ENCODE results near the gene CNPY1. TPM values are rescaled to one million over a fixed set of nuclear protein-coding genes. Genes with fewer than 3 reads are reported as not detected.

CNPY1 gene
- total and polyA plus RNA-seq, 4 donors, result not detected

DNA sequence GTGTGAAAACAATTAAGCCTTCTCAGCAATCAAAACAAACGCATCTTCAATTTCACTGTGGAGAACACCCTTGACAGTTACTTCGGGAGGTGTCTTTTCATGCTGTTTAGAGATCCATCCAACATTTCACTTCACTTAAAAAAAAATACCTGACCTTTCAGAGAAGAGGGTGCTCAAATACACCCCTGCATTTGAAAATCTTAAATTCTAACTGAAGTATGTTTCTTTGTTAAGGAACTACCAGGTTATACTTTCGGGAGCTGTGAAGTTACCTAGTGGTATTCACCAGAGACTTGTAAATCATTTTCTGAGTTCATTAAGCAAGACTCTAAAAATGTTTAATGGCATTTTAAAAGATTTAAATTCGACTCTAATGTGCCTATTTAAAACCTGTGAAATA, 38.8 kb downstream of the CNPY1 start:
- no peaks in the 10 kb centered on the region for H3K36me3 ChIP-seq (ENCODE audit: control insufficient read depth in 4 of 4, insufficient read depth in 4 of 4, low read length in 4 of 4)
- no peak for ATAC-seq (ENCODE audit: insufficient read depth, low FRiP score)
- DNase-seq, result peak in 1 of 3 donors; percentile 12
- 9 to 11% methylated on average over 4 of the region's 4 CpGs for WGBS, 2 donors
- TF ChIP-seq, protein P1, sequence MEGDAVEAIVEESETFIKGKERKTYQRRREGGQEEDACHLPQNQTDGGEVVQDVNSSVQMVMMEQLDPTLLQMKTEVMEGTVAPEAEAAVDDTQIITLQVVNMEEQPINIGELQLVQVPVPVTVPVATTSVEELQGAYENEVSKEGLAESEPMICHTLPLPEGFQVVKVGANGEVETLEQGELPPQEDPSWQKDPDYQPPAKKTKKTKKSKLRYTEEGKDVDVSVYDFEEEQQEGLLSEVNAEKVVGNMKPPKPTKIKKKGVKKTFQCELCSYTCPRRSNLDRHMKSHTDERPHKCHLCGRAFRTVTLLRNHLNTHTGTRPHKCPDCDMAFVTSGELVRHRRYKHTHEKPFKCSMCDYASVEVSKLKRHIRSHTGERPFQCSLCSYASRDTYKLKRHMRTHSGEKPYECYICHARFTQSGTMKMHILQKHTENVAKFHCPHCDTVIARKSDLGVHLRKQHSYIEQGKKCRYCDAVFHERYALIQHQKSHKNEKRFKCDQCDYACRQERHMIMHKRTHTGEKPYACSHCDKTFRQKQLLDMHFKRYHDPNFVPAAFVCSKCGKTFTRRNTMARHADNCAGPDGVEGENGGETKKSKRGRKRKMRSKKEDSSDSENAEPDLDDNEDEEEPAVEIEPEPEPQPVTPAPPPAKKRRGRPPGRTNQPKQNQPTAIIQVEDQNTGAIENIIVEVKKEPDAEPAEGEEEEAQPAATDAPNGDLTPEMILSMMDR (IDR thresholded peaks at IDR 0.05; ENCODE audit: control extremely low read depth, extremely low read depth), result no peak
- no peak overlapping the region for H3K27ac ChIP-seq (ENCODE audit: low read depth in 1 of 2, low read length in 1 of 2)
- no peak overlapping the region for H3K9ac ChIP-seq (ENCODE audit: insufficient read depth in 1 of 2, low read length in 2 of 2)
- H3K9me3 ChIP-seq (ENCODE audit: control insufficient read depth in 4 of 4, insufficient read depth in 3 of 4, low read length in 3 of 4), result peaks cover 0 to 9% (median 0%) of the 10 kb centered on the region in 4 donors
- peaks cover 4 to 99% (median 90%) of the 10 kb centered on the region in 3 donors for H3K27me3 ChIP-seq (ENCODE audit: control insufficient read depth in 3 of 3, insufficient read depth in 3 of 3, low read length in 2 of 3)
- H3K4me3 ChIP-seq, result no peak overlapping the region
- peaks cover 0 to 11% (median 0%) of the 10 kb centered on the region in 5 donors for H3K4me1 ChIP-seq (ENCODE audit: control insufficient read depth in 5 of 5, insufficient read depth in 5 of 5, low read length in 5 of 5)

DNA sequence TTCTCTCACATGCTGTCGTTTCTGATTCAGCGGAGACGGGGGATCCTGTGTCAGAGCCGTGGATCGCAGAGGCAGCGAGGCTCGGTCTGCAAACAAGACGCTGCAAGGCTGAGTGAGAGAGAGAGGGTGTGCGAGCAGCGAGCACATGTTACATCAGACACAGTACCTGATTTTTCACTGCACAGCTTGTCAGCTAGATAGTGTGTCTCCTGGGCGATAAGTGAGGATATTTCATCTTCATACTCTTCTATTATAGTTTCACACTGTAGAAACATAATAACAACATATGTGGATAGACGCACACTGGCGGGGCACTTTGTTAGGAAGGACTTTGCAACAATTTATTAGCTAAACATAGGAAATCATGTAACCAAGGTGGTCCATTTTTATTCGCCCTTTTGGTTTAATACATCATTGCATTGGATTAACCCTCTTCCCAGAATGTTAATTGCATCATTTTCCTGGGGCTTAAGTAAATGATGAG, 39.5 kb downstream of the CNPY1 start:
- DNase-seq, result peak; percentile 43 to 44 (median 43)
- H3K27me3 ChIP-seq (ENCODE audit: control insufficient read depth in 3 of 3, insufficient read depth in 3 of 3, low read length in 2 of 3), result peaks cover 4 to 99% (median 89%) of the 10 kb centered on the region in 3 donors
- TF ChIP-seq, protein P1 (IDR thresholded peaks at IDR 0.05; ENCODE audit: control extremely low read depth, extremely low read depth), result no peak
- no peak overlapping the region for H3K4me3 ChIP-seq
- H3K36me3 ChIP-seq (ENCODE audit: control insufficient read depth in 4 of 4, insufficient read depth in 4 of 4, low read length in 4 of 4), result no peaks in the 10 kb centered on the region
- H3K4me1 ChIP-seq (ENCODE audit: control insufficient read depth in 5 of 5, insufficient read depth in 5 of 5, low read length in 5 of 5), result peaks cover 0 to 11% (median 0%) of the 10 kb centered on the region in 5 donors
- no peak overlapping the region for H3K27ac ChIP-seq (ENCODE audit: low read depth in 1 of 2, low read length in 1 of 2)
- H3K9ac ChIP-seq (ENCODE audit: insufficient read depth in 1 of 2, low read length in 2 of 2), result no peak overlapping the region
- H3K9me3 ChIP-seq (ENCODE audit: control insufficient read depth in 4 of 4, insufficient read depth in 3 of 4, low read length in 3 of 4), result peaks cover 0 to 9% (median 0%) of the 10 kb centered on the region in 4 donors
- ATAC-seq (ENCODE audit: insufficient read depth, low FRiP score), result no peak
- WGBS, 2 donors, result 12 to 13% methylated on average over 14 of the region's 14 CpGs

DNA sequence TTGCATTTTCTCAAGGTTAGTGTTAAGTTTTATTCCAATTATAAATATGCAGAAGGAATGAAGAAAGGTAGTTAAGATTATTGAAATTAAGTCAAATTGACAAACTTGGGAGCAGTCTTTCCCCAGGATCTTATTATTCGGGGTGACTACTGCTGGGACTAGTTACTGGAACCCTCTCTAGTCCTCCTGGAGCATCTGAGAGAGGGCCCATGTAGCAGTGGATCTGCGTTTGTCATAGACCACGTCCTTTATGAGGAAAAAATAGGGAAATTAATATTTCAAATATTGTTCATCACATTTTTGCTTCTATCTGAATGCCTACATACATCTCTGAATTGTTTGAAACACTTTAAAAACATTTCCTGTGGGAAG, 41.0 kb downstream of the CNPY1 start:
- TF ChIP-seq, protein P1 (IDR thresholded peaks at IDR 0.05; ENCODE audit: control extremely low read depth, extremely low read depth), result no peak
- H3K4me1 ChIP-seq (ENCODE audit: control insufficient read depth in 5 of 5, insufficient read depth in 5 of 5, low read length in 5 of 5), result peaks cover 0 to 11% (median 0%) of the 10 kb centered on the region in 5 donors
- ATAC-seq (ENCODE audit: insufficient read depth, low FRiP score) (no peak), DNase-seq (no peak)
- no peak overlapping the region for H3K4me3 ChIP-seq
- WGBS, 2 donors, result 25 to 35% methylated on average over 3 of the region's 3 CpGs
- no peak overlapping the region for H3K9ac ChIP-seq (ENCODE audit: insufficient read depth in 1 of 2, low read length in 2 of 2)
- H3K9me3 ChIP-seq (ENCODE audit: control insufficient read depth in 4 of 4, insufficient read depth in 3 of 4, low read length in 3 of 4), result peaks cover 0 to 9% (median 0%) of the 10 kb centered on the region in 4 donors
- H3K27ac ChIP-seq (ENCODE audit: low read depth in 1 of 2, low read length in 1 of 2), result no peak overlapping the region
- no peaks in the 10 kb centered on the region for H3K36me3 ChIP-seq (ENCODE audit: control insufficient read depth in 4 of 4, insufficient read depth in 4 of 4, low read length in 4 of 4)
- H3K27me3 ChIP-seq (ENCODE audit: control insufficient read depth in 3 of 3, insufficient read depth in 3 of 3, low read length in 2 of 3), result peaks cover 0 to 99% (median 88%) of the 10 kb centered on the region in 3 donors
